Nephron progenitor cell (in vitro differentiated cells): Measurements from ENCODE around the gene PSENEN.

Experiments used
- DNase-seq: peaks from one replicate; pipeline ENCODE4 v3.0.0; 2021
- H3K27ac Mint-ChIP-seq: 2 replicates; pipeline ENCODE4 v1.8.0; 2021; ENCODE audit warnings: mild to moderate bottlenecking, moderate library complexity, mixed read lengths
- H3K27me3 Mint-ChIP-seq: 2 replicates; pipeline ENCODE4 v1.8.0; 2021; ENCODE audit warnings: mild to moderate bottlenecking, low read depth, mixed read lengths; ENCODE audit not compliant: poor library complexity
- H3K36me3 Mint-ChIP-seq: 2 replicates; pipeline ENCODE4 v1.8.0; 2021; ENCODE audit warnings: low read depth, mixed read lengths
- H3K4me1 Mint-ChIP-seq: 2 replicates; pipeline ENCODE4 v1.8.0; 2021; ENCODE audit warnings: mixed read lengths
- H3K4me3 Mint-ChIP-seq: 2 replicates; pipeline ENCODE4 v1.8.0; 2021; ENCODE audit warnings: mild to moderate bottlenecking, moderate library complexity, mixed read lengths
- H3K9me3 Mint-ChIP-seq: 2 replicates; pipeline ENCODE4 v1.8.0; 2021; ENCODE audit warnings: mild to moderate bottlenecking, moderate library complexity, mixed read lengths
- CTCF ChIP-seq: fragments of 200-600 bp; sonication (generic); IDR thresholded peaks from 2 replicates; pipeline ENCODE4 v1.5.0; 2021; ENCODE audit warnings: antibody characterized with exemption

Gene PSENEN

GRCh38 chr19:35759697-35760096 lies 14.2 kb downstream of the PSENEN start:
- Mint-ChIP-seq H3K36me3 (peaks cover 23% of the 10 kb centered on the region), H3K4me1 (peaks cover 35% of the 10 kb centered on the region), H3K9me3 (no peaks in the 10 kb centered on the region), H3K27ac (no peak overlapping the region), H3K27me3 (peaks cover 12% of the 10 kb centered on the region), H3K4me3 (peak overlapping the region; percentile 91)
- TF ChIP-seq CTCF, result no peak
- no peak for DNase-seq

GRCh38 chr19:35760711-35761349 lies 15.4 kb downstream of the PSENEN start:
- H3K9me3 Mint-ChIP-seq, result no peaks in the 10 kb centered on the region
- no peak overlapping the region for H3K27ac Mint-ChIP-seq
- H3K27me3 Mint-ChIP-seq, result peaks cover 6% of the 10 kb centered on the region
- H3K4me3 Mint-ChIP-seq, result no peak overlapping the region
- H3K4me1 Mint-ChIP-seq, result peaks cover 31% of the 10 kb centered on the region
- TF ChIP-seq CTCF, result no peak
- no peak for DNase-seq
- H3K36me3 Mint-ChIP-seq, result peaks cover 21% of the 10 kb centered on the region

- Mint-ChIP-seq H3K36me3 (peaks cover 32% of the 10 kb centered on the region), H3K27ac (no peak overlapping the region), H3K4me3 (no peak overlapping the region), H3K4me1 (peaks cover 37% of the 10 kb centered on the region), H3K27me3 (no peaks in the 10 kb centered on the region), H3K9me3 (no peaks in the 10 kb centered on the region)
- TF ChIP-seq CTCF, result no peak
- DNase-seq, result no peak
Observed at GRCh38 chr19:35764432-35765315, 19.2 kb downstream of the PSENEN start.

- Mint-ChIP-seq H3K9me3 (no peaks in the 10 kb centered on the region), H3K4me3 (no peak overlapping the region), H3K36me3 (peaks cover 33% of the 10 kb centered on the region), H3K4me1 (peaks cover 36% of the 10 kb centered on the region), H3K27ac (no peak overlapping the region), H3K27me3 (peaks cover 3% of the 10 kb centered on the region)
- DNase-seq, result no peak
- TF ChIP-seq CTCF, result no peak
Observed at GRCh38 chr19:35766571-35767104, 21.2 kb downstream of the PSENEN start.

- no peak for TF ChIP-seq CTCF
- Mint-ChIP-seq H3K4me3 (no peak overlapping the region), H3K27ac (peak overlapping the region; percentile 78), H3K27me3 (peaks cover 3% of the 10 kb centered on the region), H3K36me3 (peaks cover 26% of the 10 kb centered on the region), H3K9me3 (no peaks in the 10 kb centered on the region), H3K4me1 (peaks cover 36% of the 10 kb centered on the region)
- peak; percentile 91 for DNase-seq
Observed at GRCh38 chr19:35767288-35768081, 22.0 kb downstream of the PSENEN start.
